HEK293 (cell line): ENCODE data around the gene PIM2.
A peak's percentile ranks its signal among the peaks of the same experiment; 100 is the strongest.

Source experiments
- AEBP2 ChIP-seq: fragments of 450-650 bp; formaldehyde crosslinking; IDR thresholded peaks from 2 replicates; pipeline ENCODE4 v1.5.1; 2016; ENCODE audit warnings: missing biosample characterization, missing genetic modification characterization, borderline replicate concordance
- HOXD13 ChIP-seq: sonication (generic); formaldehyde crosslinking; IDR thresholded peaks from 2 replicates; pipeline ENCODE4 v1.8.0; 2022; ENCODE audit warnings: missing genetic modification reagents, borderline replicate concordance
- KLF16 ChIP-seq: fragments of 450-650 bp; formaldehyde crosslinking; IDR thresholded peaks from 2 replicates; pipeline ENCODE4 v1.5.1; 2017; ENCODE audit warnings: missing biosample characterization, missing genetic modification characterization
- ZBTB44 ChIP-seq: fragments of 450-650 bp; IDR thresholded peaks from 2 replicates; pipeline ENCODE4 v1.5.1; 2018; ENCODE audit warnings: missing biosample characterization, mild to moderate bottlenecking, missing genetic modification characterization
- ZNF10 ChIP-seq: fragments of 450-650 bp; formaldehyde crosslinking; IDR thresholded peaks from 2 replicates; pipeline ENCODE4 v1.5.1; 2017; ENCODE audit warnings: missing biosample characterization, missing genetic modification characterization
- ZNF146 ChIP-seq: fragments of 450-650 bp; formaldehyde crosslinking; IDR thresholded peaks from 2 replicates; pipeline ENCODE4 v1.5.1; 2016; ENCODE audit warnings: missing biosample characterization, missing genetic modification characterization
- ZNF26 ChIP-seq: fragments of 450-650 bp; formaldehyde crosslinking; IDR thresholded peaks from 2 replicates; pipeline ENCODE4 v1.5.1; 2016; ENCODE audit warnings: missing biosample characterization, missing genetic modification characterization
- ZNF266 ChIP-seq: fragments of 450-650 bp; formaldehyde crosslinking; IDR thresholded peaks from 2 replicates; pipeline ENCODE4 v1.5.1; 2016; ENCODE audit warnings: missing biosample characterization, missing genetic modification characterization, low read depth
- ZNF302 ChIP-seq: fragments of 450-650 bp; formaldehyde crosslinking; IDR thresholded peaks from 2 replicates; pipeline ENCODE4 v1.5.1; 2016; ENCODE audit warnings: missing biosample characterization, missing genetic modification characterization, low read depth
- ZNF324 ChIP-seq: fragments of 450-650 bp; formaldehyde crosslinking; IDR thresholded peaks from 2 replicates; pipeline ENCODE4 v1.5.1; 2016; ENCODE audit warnings: missing biosample characterization, missing genetic modification characterization
- ZNF501 ChIP-seq: fragments of 450-650 bp; formaldehyde crosslinking; IDR thresholded peaks from 2 replicates; pipeline ENCODE4 v1.5.1; 2016; ENCODE audit warnings: missing biosample characterization, missing genetic modification characterization
- ZNF518A ChIP-seq: fragments of 450-650 bp; formaldehyde crosslinking; conservative IDR thresholded peaks from 2 replicates; pipeline ENCODE4 v1.5.1; 2016; ENCODE audit warnings: low read depth, missing biosample characterization, missing genetic modification characterization
- ZNF529 ChIP-seq: fragments of 450-650 bp; formaldehyde crosslinking; IDR thresholded peaks from 2 replicates; pipeline ENCODE4 v1.5.1; 2017; ENCODE audit warnings: missing genetic modification characterization, missing biosample characterization; ENCODE audit not compliant: insufficient replicate concordance
- ZNF600 ChIP-seq: fragments of 450-650 bp; formaldehyde crosslinking; IDR thresholded peaks from 2 replicates; pipeline ENCODE4 v1.5.1; 2016; ENCODE audit warnings: missing biosample characterization, missing genetic modification characterization
- ZNF610 ChIP-seq: fragments of 450-650 bp; formaldehyde crosslinking; IDR thresholded peaks from 2 replicates; pipeline ENCODE4 v1.5.1; 2016; ENCODE audit warnings: missing biosample characterization, missing genetic modification characterization, borderline replicate concordance
- ZNF664 ChIP-seq: fragments of 450-650 bp; formaldehyde crosslinking; IDR thresholded peaks from 2 replicates; pipeline ENCODE4 v1.5.1; 2016; ENCODE audit warnings: missing biosample characterization, missing genetic modification characterization
- ZNF785 ChIP-seq: fragments of 450-650 bp; formaldehyde crosslinking; IDR thresholded peaks from 2 replicates; pipeline ENCODE4 v1.5.1; 2016; ENCODE audit warnings: missing biosample characterization, missing genetic modification characterization
- ZNF843 ChIP-seq: fragments of 450-650 bp; formaldehyde crosslinking; IDR thresholded peaks from 2 replicates; pipeline ENCODE4 v1.5.1; 2016; ENCODE audit warnings: missing biosample characterization, missing genetic modification characterization
- ZXDB ChIP-seq: fragments of 450-650 bp; formaldehyde crosslinking; IDR thresholded peaks from 2 replicates; pipeline ENCODE4 v1.5.1; 2016; ENCODE audit warnings: missing biosample characterization, missing genetic modification characterization
- TF ChIP-seq, protein P1 (sequence below): fragments of 450-650 bp; formaldehyde crosslinking; IDR thresholded peaks from 2 replicates; pipeline ENCODE4 v1.5.1; 2016; ENCODE audit warnings: missing biosample characterization, missing genetic modification characterization
- TF ChIP-seq, protein P2 (sequence below): fragments of 450-650 bp; formaldehyde crosslinking; optimal IDR thresholded peaks from 2 replicates; pipeline ENCODE3; 2016; ENCODE audit warnings: missing biosample characterization, mild to moderate bottlenecking, missing genetic modification characterization
- TF ChIP-seq, protein P3 (sequence below): fragments of 450-650 bp; formaldehyde crosslinking; IDR thresholded peaks from 2 replicates; pipeline ENCODE4 v1.5.1; 2016; ENCODE audit warnings: missing biosample characterization, missing genetic modification characterization

The PIM2 gene

GRCh38 chrX:48911412-48912182 is 7.2 kb downstream of the PIM2 start, which contains the start of gene SLC35A2 (continued):
- TF ChIP-seq, protein P1, sequence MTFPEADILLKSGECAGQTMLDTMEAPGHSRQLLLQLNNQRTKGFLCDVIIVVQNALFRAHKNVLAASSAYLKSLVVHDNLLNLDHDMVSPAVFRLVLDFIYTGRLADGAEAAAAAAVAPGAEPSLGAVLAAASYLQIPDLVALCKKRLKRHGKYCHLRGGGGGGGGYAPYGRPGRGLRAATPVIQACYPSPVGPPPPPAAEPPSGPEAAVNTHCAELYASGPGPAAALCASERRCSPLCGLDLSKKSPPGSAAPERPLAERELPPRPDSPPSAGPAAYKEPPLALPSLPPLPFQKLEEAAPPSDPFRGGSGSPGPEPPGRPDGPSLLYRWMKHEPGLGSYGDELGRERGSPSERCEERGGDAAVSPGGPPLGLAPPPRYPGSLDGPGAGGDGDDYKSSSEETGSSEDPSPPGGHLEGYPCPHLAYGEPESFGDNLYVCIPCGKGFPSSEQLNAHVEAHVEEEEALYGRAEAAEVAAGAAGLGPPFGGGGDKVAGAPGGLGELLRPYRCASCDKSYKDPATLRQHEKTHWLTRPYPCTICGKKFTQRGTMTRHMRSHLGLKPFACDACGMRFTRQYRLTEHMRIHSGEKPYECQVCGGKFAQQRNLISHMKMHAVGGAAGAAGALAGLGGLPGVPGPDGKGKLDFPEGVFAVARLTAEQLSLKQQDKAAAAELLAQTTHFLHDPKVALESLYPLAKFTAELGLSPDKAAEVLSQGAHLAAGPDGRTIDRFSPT (tag by site-specific recombination): peak; percentile 98
- TF ChIP-seq ZBTB44 (tag by site-specific recombination) (no peak), ZNF785 (no peak), ZNF146 (no peak), AEBP2 (no peak), HOXD13 (no peak), ZXDB (tag by site-specific recombination) (peak; percentile 66), ZNF518A (peak; percentile 75), ZNF26 (tag by site-specific recombination) (no peak), ZNF529 (tag by site-specific recombination) (no peak), ZNF664 (tag by site-specific recombination) (no peak), ZNF324 (tag by site-specific recombination) (0 out of 2 replicates have a peak, but pooled peaks have one; percentile 34), ZNF501 (0 out of 2 replicates have a peak, but pooled peaks have one; percentile 9), KLF16 (tag by site-specific recombination) (peak; percentile 66; the same call in 1 of the 2 replicates), ZNF600 (tag by site-specific recombination) (0 out of 2 replicates have a peak, but pooled peaks have one; percentile 17), ZNF10 (tag by site-specific recombination) (no peak; the same call in 1 of the 2 replicates), ZNF610 (tag by site-specific recombination) (no peak), ZNF302 (tag by site-specific recombination) (no peak), ZNF843 (no peak), ZNF266 (no peak)
- TF ChIP-seq, protein P2, sequence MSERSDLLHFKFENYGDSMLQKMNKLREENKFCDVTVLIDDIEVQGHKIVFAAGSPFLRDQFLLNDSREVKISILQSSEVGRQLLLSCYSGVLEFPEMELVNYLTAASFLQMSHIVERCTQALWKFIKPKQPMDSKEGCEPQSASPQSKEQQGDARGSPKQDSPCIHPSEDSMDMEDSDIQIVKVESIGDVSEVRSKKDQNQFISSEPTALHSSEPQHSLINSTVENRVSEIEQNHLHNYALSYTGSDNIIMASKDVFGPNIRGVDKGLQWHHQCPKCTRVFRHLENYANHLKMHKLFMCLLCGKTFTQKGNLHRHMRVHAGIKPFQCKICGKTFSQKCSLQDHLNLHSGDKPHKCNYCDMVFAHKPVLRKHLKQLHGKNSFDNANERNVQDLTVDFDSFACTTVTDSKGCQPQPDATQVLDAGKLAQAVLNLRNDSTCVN (tag by site-specific recombination): peak; percentile 30
- TF ChIP-seq, protein P3, sequence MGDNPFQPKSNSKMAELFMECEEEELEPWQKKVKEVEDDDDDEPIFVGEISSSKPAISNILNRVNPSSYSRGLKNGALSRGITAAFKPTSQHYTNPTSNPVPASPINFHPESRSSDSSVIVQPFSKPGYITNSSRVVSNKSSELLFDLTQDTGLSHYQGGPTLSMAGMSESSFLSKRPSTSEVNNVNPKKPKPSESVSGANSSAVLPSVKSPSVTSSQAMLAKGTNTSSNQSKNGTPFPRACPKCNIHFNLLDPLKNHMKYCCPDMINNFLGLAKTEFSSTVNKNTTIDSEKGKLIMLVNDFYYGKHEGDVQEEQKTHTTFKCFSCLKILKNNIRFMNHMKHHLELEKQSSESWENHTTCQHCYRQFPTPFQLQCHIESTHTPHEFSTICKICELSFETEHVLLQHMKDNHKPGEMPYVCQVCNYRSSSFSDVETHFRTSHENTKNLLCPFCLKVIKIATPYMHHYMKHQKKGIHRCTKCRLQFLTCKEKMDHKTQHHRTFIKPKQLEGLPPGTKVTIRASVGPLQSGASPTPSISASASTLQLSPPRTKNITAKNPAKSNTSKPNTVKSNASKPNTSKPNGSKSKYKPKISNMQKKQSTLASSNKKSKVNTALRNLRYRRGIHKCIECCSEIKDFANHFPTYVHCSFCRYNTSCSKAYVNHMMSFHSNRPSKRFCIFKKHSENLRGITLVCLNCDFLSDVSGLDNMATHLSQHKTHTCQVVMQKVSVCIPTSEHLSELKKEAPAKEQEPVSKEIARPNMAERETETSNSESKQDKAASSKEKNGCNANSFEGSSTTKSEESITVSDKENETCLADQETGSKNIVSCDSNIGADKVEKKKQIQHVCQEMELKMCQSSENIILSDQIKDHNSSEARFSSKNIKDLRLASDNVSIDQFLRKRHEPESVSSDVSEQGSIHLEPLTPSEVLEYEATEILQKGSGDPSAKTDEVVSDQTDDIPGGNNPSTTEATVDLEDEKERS (tag by site-specific recombination): no peak
